Esophagus squamous epithelium (tissue), 5 donors: ENCODE data around the gene SUPV3L1. TPM values are rescaled to one million over a fixed set of nuclear protein-coding genes. Genes with fewer than 3 reads are reported as not detected.
"Not testable (repeated sequence)": the region's sequence is repeated elsewhere in the genome, so short reads cannot be mapped to it uniquely, and the experiment has no call there.

Experiments used
- DNase-seq: peaks from one replicate; lab custom pipeline; 2025; lab: John Stamatoyannopoulos, UW
- H3K27ac ChIP-seq, 4 donors: fragments of 200-600 bp; sonication (generic); one replicate each; pipeline ENCODE4 v1.5.1; 2016 to 2019; ENCODE audit warnings: mild to moderate bottlenecking in 1 of 4
- H3K27me3 ChIP-seq, 4 donors: fragments of 200-600 bp; sonication (generic); 1 replicate in 3 of 4; 2 replicates in 1 of 4; pipeline versions ENCODE4 v1.5.1 to v1.6.0; 2017 to 2021; ENCODE audit warnings: antibody characterized with exemption in 1 of 4
- H3K36me3 ChIP-seq, 3 donors: fragments of 200-600 bp; sonication (generic); one replicate each; pipeline ENCODE4 v1.5.1; 2016 to 2019
- H3K4me1 ChIP-seq, 3 donors: fragments of 200-600 bp; sonication (generic); one replicate each; pipeline ENCODE4 v1.5.1; 2017 to 2019
- H3K4me3 ChIP-seq, 4 donors: fragments of 200-600 bp; sonication (generic); 1 replicate in 3 of 4; 2 replicates in 1 of 4; pipeline ENCODE4 v1.5.1; 2016 to 2019; ENCODE audit warnings: mild to moderate bottlenecking in 2 of 4, moderate library complexity in 1 of 4
- H3K9me3 ChIP-seq, 3 donors: fragments of 200-600 bp; sonication (generic); one replicate each; pipeline ENCODE4 v1.5.1; 2016 to 2019
- POLR2A ChIP-seq, 4 donors: fragments of 450-650 bp; IDR thresholded peaks; one replicate each; pipeline ENCODE4 v1.6.1; 2017; ENCODE audit warnings: antibody characterized with exemption in 4 of 4, mild to moderate bottlenecking in 4 of 4, moderate library complexity in 3 of 4
- WGBS, 2 donors: methylation state at CpG; one replicate each; pipeline ENCODE4 v1.1.5; 2018; 5-methylcytosine and 5-hydroxymethylcytosine counted together
- intact Hi-C: fragments of 100-400 bp; cut with DNase I; formaldehyde crosslinking; loops from one replicate; pipeline ENCODE4 v1.15.0; 2022
- total RNA-seq, 4 donors: library from RNA; depleted of rRNA; stranded (reverse); fragments of >200 nt; gene quantifications; one replicate each; pipeline ENCODE4 v1.1.0, GENCODE V29; 2016
- TF ChIP-seq, protein P1 (sequence below), 6 experiments: fragments of 450-650 bp in 4 of 6; fragments of 200-600 bp in 2 of 6; sonication (generic) in 2 of 6; IDR thresholded peaks; one replicate each; pipeline ENCODE4 v1.5.1; 2016 to 2019; ENCODE audit warnings: antibody characterized with exemption in 6 of 6, mild to moderate bottlenecking in 4 of 6, moderate library complexity in 4 of 6
- donor health status: DM: yes; HTN: yes; CAD: no.

The SUPV3L1 gene
- total RNA-seq, 4 donors from 2014 or later: 10.4 to 31.9 (median 20.9) TPM

DNA sequence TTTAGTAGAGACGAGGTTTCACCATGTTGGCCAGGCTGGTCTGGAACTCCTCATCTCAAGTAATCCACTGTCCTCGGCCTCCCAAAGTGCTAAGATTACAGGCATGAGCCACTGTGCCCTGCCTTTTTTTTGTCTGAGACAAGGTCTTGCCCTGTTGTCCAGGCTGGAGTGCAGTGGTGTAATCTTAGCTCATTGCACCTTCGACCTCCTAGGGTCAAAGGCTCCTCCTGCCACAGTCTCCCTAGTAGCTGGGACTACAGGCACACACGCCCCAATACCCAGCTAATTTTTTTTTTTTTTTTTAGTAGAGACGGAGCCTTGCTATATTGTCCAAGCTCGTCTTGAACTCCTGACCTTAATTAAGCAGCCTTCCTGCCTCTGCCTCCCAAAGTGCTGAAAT is 26.8 kb upstream of the SUPV3L1 start:
- WGBS, 2 donors: 94 to 95% methylated on average over 6 of the region's 6 CpGs
- TF ChIP-seq POLR2A (IDR thresholded peaks at IDR 0.05): no peak
- TF ChIP-seq, protein P1, sequence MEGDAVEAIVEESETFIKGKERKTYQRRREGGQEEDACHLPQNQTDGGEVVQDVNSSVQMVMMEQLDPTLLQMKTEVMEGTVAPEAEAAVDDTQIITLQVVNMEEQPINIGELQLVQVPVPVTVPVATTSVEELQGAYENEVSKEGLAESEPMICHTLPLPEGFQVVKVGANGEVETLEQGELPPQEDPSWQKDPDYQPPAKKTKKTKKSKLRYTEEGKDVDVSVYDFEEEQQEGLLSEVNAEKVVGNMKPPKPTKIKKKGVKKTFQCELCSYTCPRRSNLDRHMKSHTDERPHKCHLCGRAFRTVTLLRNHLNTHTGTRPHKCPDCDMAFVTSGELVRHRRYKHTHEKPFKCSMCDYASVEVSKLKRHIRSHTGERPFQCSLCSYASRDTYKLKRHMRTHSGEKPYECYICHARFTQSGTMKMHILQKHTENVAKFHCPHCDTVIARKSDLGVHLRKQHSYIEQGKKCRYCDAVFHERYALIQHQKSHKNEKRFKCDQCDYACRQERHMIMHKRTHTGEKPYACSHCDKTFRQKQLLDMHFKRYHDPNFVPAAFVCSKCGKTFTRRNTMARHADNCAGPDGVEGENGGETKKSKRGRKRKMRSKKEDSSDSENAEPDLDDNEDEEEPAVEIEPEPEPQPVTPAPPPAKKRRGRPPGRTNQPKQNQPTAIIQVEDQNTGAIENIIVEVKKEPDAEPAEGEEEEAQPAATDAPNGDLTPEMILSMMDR (IDR thresholded peaks at IDR 0.05): no peak
- peaks cover 0 to 23% (median 0%) of the 10 kb centered on the region in 3 donors for H3K36me3 ChIP-seq
- no peak for DNase-seq
- H3K27me3 ChIP-seq: no peaks in the 10 kb centered on the region
- H3K4me3 ChIP-seq: no peak overlapping the region
- H3K9me3 ChIP-seq: no peaks in the 10 kb centered on the region
- H3K4me1 ChIP-seq: peaks cover 0 to 7% (median 0%) of the 10 kb centered on the region in 3 donors
- no peak overlapping the region for H3K27ac ChIP-seq
- intact Hi-C loops: no loop called here

DNA sequence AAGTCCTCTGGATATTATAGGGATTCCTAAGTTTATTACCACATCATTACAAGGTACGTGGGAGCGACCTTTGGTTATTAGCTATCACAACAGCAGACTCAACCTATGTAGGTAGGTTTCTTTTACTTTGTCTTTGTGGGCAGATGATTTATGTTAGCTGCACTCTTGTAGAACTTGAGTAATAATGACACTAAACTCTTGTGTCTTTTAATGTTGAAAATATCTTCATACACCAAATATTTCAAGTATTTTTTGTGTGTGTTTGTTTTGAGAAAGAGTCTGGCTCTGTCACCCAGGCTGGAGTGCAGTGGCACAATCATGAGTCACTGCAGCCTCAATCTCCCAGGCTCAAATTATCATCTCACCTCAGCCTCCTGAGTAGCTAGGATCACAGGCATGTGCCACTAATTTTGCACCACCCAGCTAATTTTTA is 19.2 kb upstream of the SUPV3L1 start:
- Histone ChIP-seq H3K36me3 (peaks cover 6 to 97% (median 25%) of the 10 kb centered on the region in 3 donors), H3K9me3 (no peaks in the 10 kb centered on the region), H3K4me3 (no peak overlapping the region), H3K4me1 (no peaks in the 10 kb centered on the region), H3K27me3 (no peaks in the 10 kb centered on the region), H3K27ac (no peak overlapping the region)
- intact Hi-C loops: no loop called here
- TF ChIP-seq POLR2A (IDR thresholded peaks at IDR 0.05): no peak
- TF ChIP-seq, protein P1 (IDR thresholded peaks at IDR 0.05): no peak
- 94 to 100% methylated on average over 2 of the region's 2 CpGs for WGBS, 2 donors
- DNase-seq: no peak

DNA sequence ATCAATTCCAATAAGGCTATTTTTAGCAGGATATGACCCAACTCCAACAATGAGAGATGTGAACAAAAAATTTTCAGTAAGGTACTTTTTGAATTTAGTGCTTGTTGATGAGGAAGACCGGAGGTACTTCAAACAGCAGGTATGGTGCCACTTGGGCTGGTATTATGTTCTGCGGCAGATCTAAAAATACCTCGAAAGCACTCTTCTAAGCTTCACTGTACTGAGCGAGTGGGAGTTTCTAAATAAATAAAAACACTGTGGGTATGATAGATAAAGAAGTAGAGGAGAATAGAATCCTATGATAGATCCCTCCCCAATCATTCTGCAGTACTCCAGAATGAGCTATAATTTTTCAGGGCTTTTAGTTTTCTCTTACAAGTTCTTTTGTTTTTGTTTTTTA is 11.5 kb upstream of the SUPV3L1 start:
- Histone ChIP-seq H3K9me3 (no peaks in the 10 kb centered on the region), H3K36me3 (peaks cover 0 to 99% (median 32%) of the 10 kb centered on the region in 3 donors), H3K27ac (no peak overlapping the region), H3K4me1 (no peaks in the 10 kb centered on the region), H3K27me3 (no peaks in the 10 kb centered on the region), H3K4me3 (no peak overlapping the region)
- no peak for DNase-seq
- TF ChIP-seq, protein P1 (IDR thresholded peaks at IDR 0.05): no peak
- no peak for TF ChIP-seq POLR2A (IDR thresholded peaks at IDR 0.05)
- intact Hi-C loops: no loop called here
- 94 to 98% methylated on average over 4 of the region's 4 CpGs for WGBS, 2 donors

DNA sequence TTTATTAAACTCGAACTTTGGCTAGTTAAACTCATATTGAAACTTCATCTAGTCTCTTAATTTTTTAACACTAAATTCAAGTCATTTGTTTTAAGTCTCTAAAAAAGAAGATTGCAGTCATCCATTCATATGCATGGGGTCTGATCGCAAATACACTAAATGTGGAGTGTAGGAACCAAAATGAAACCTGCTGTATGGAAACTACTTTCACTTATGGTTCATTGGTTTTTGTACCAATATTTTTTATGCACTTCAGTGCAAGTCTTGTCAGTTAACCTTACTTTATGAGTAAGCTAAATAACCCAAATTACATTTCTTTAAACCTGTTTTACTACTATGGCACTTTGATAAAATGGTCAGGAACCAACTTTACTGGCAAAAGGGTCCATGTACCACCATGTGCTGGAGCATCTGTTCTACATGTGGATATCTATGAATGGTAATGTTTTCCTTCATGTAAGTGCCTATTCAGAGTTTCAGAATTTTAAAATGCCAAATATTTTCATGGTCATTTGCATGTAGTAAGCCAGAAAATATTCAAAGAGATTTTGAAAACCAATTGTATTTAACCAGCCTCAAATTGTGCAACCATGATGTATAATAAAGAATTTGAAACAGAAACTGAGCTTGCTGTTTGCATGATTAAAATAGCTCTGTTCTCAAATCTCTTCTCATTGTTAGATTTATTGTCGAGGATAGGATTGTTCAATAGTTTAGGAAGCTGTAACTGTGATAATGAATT is 7.6 kb upstream of the SUPV3L1 start:
- WGBS, 2 donors: 70 to 75% methylated on average over 3 of the region's 3 CpGs
- peaks cover 0 to 65% (median 17%) of the 10 kb centered on the region in 3 donors for H3K36me3 ChIP-seq

DNA sequence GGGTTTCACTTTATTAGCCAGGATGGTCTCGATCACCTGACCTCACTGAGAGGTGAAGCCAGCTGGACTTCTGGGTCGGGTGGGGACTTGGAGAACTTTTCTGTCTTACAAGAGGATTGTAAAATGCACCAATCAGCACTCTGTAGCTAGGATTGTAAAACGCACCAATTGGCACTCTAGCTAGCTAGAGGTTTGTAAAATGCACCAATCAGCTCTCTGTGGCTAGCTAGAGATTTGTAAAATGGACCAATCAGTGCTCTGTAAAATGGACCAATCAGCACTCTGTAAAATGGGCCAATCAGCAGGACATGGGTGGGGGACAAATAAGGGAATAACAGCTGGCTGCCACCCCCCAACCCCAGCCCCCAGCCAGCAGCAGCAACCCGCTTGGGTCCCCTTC is 4.7 kb upstream of the SUPV3L1 start:
- 72 to 93% methylated on average over 2 of the region's 4 CpGs for WGBS, 2 donors
- H3K36me3 ChIP-seq: peaks cover 0 to 36% (median 5%) of the 10 kb centered on the region in 3 donors
- intact Hi-C loops: not testable (repeated sequence)

More for the DNA sequence above, 7.6 kb upstream of the SUPV3L1 start:
- intact Hi-C loops: no loop called here
- TF ChIP-seq POLR2A (IDR thresholded peaks at IDR 0.05): no peak
- TF ChIP-seq, protein P1 (IDR thresholded peaks at IDR 0.05): no peak
- no peak overlapping the region for H3K27ac ChIP-seq
- no peak overlapping the region for H3K4me3 ChIP-seq
- no peaks in the 10 kb centered on the region for H3K9me3 ChIP-seq
- no peak for DNase-seq
- no peaks in the 10 kb centered on the region for H3K27me3 ChIP-seq
- no peaks in the 10 kb centered on the region for H3K4me1 ChIP-seq

More for the DNA sequence above, 4.7 kb upstream of the SUPV3L1 start:
- DNase-seq, H3K27me3 ChIP-seq, H3K4me1 ChIP-seq, H3K4me3 ChIP-seq, H3K27ac ChIP-seq, H3K9me3 ChIP-seq: not testable (repeated sequence)
